ENCODE results near the gene ZFR2. TPM values are rescaled to one million over a fixed set of nuclear protein-coding genes. Genes with fewer than 3 reads are reported as not detected.
"Not testable (repeated sequence)": the region's sequence is repeated elsewhere in the genome, so short reads cannot be mapped to it uniquely, and the experiment has no call there.

ZFR2 gene
- total RNA-seq, 4 donors from 2014 or later = not detected

- TF ChIP-seq CTCF (IDR thresholded peaks at IDR 0.05) = no peak
- TF ChIP-seq EP300 (IDR thresholded peaks at IDR 0.05; ENCODE audit: low read depth) = no peak
- no peak for TF ChIP-seq POLR2A (IDR thresholded peaks at IDR 0.05)
- TF ChIP-seq POLR2AphosphoS5 (IDR thresholded peaks at IDR 0.05) = no peak
These were observed 51.1 kb downstream of the ZFR2 start for GRCh38 chr19:3817761-3818160.

GRCh38 chr19:3816566-3817218 lies 52.1 kb downstream of the ZFR2 start:
- Histone ChIP-seq H3K9me3 (no peaks in the 10 kb centered on the region), H3K27ac (no peak overlapping the region), H3K4me1 (peaks cover 0 to 10% (median 0%) of the 10 kb centered on the region in 4 donors), H3K27me3 (no peaks in the 10 kb centered on the region), H3K36me3 (no peaks in the 10 kb centered on the region), H3K4me3 (no peak overlapping the region)
- in situ Hi-C loops (cut with MboI; ENCODE audit: low pct_ligation_motif_present in 1 of 4, low pct_unique_long_range_greater_than_20kb in 1 of 4, low sequenced_read_pairs in 3 of 4) = no loop called here
- no peak for DNase-seq
- intact Hi-C loops (cut with DNase I; ENCODE audit: low total_unique reads) = no loop called here
- TF ChIP-seq POLR2AphosphoS5 (IDR thresholded peaks at IDR 0.05) (no peak), CTCF (IDR thresholded peaks at IDR 0.05) (no peak)
- 60 to 95% methylated on average over 1 to 43 of the region's 45 CpGs for WGBS, 2 donors (ENCODE audit: low coverage in 1 of 2)

More at GRCh38 chr19:3817761-3818160, 51.1 kb downstream of the ZFR2 start:
- intact Hi-C loops (cut with DNase I; ENCODE audit: low total_unique reads) = no loop called here
- in situ Hi-C loops (cut with MboI; ENCODE audit: low pct_ligation_motif_present in 1 of 4, low pct_unique_long_range_greater_than_20kb in 1 of 4, low sequenced_read_pairs in 3 of 4) = no loop called here
- Histone ChIP-seq H3K36me3 (no peaks in the 10 kb centered on the region), H3K4me1 (peaks cover 0 to 13% (median 0%) of the 10 kb centered on the region in 4 donors), H3K27me3 (peaks cover 6% of the 10 kb centered on the region), H3K27ac (no peak overlapping the region), H3K4me3 (no peak overlapping the region), H3K9me3 (no peaks in the 10 kb centered on the region)
- DNase-seq = no peak
- 77% methylated on average over 8 of the region's 8 CpGs; no CpG with 5 or more reads in 1 of the 2 donors for WGBS, 2 donors (ENCODE audit: low coverage in 1 of 2)

- H3K36me3 ChIP-seq; intact Hi-C loops (cut with DNase I; ENCODE audit: low total_unique reads); H3K27me3 ChIP-seq; in situ Hi-C loops (cut with MboI; ENCODE audit: low pct_ligation_motif_present in 1 of 4, low pct_unique_long_range_greater_than_20kb in 1 of 4, low sequenced_read_pairs in 3 of 4); H3K27ac ChIP-seq; H3K9me3 ChIP-seq; DNase-seq; H3K4me1 ChIP-seq; H3K4me3 ChIP-seq: not testable (repeated sequence)
- WGBS, 2 donors (ENCODE audit: low coverage in 1 of 2) = 92 to 93% methylated on average over 4 to 9 of the region's 9 CpGs
These were observed 52.7 kb downstream of the ZFR2 start for GRCh38 chr19:3816148-3816547.

- 81 to 87% methylated on average over 4 of the region's 4 CpGs for WGBS, 2 donors (ENCODE audit: low coverage in 1 of 2)
- no peaks in the 10 kb centered on the region for H3K36me3 ChIP-seq
- peaks cover 0 to 10% (median 0%) of the 10 kb centered on the region in 4 donors for H3K4me1 ChIP-seq
- in situ Hi-C loops (cut with MboI; ENCODE audit: low pct_ligation_motif_present in 1 of 4, low pct_unique_long_range_greater_than_20kb in 1 of 4, low sequenced_read_pairs in 3 of 4) = no loop called here
- TF ChIP-seq POLR2A (IDR thresholded peaks at IDR 0.05) = no peak
- no peak for TF ChIP-seq EP300 (IDR thresholded peaks at IDR 0.05; ENCODE audit: low read depth)
- TF ChIP-seq CTCF (IDR thresholded peaks at IDR 0.05) = no peak
- no peak for TF ChIP-seq POLR2AphosphoS5 (IDR thresholded peaks at IDR 0.05)
- DNase-seq = no peak
- no peaks in the 10 kb centered on the region for H3K27me3 ChIP-seq
- intact Hi-C loops (cut with DNase I; ENCODE audit: low total_unique reads) = no loop called here
- H3K4me3 ChIP-seq = no peak overlapping the region
- no peak overlapping the region for H3K27ac ChIP-seq
- no peaks in the 10 kb centered on the region for H3K9me3 ChIP-seq
These were observed 54.2 kb downstream of the ZFR2 start for GRCh38 chr19:3814648-3815047.

Data from transverse colon (tissue), 4 donors.